GM21360 (cell line): ENCODE results near the gene FAM236D.
"Not testable (repeated sequence)": the region's sequence is repeated elsewhere in the genome, so short reads cannot be mapped to it uniquely, and the experiment has no call there.

Source experiments
- ATAC-seq: cut with Tn5 transposase; IDR thresholded peaks from one replicate; pipeline ENCODE4 v1.9.1; 2021; ENCODE audit warnings: mild to moderate bottlenecking, moderate library complexity; ENCODE audit not compliant: unreplicated experiment

The FAM236D gene

GRCh38 chrX:72808110-72808509, at the start of gene FAM236D:
FAM236D (minus strand) TSS chrX:72808210; CDS start chrX:72808110, 100 bp downstream.
- ATAC-seq = not testable (repeated sequence)

GRCh38 chrX:72837532-72837931, 29.5 kb upstream of the FAM236D start:
- not testable (repeated sequence) for ATAC-seq

- ATAC-seq = not testable (repeated sequence)
Measured at GRCh38 chrX:72830701-72831100, 22.7 kb upstream of the FAM236D start.

- ATAC-seq = not testable (repeated sequence)
Measured at GRCh38 chrX:72790390-72790789, 17.6 kb downstream of the FAM236D start.

GRCh38 chrX:72788142-72788541, 19.9 kb downstream of the FAM236D start:
- not testable (repeated sequence) for ATAC-seq

GRCh38 chrX:72783964-72784363, 24.0 kb downstream of the FAM236D start:
- ATAC-seq = not testable (repeated sequence)

GRCh38 chrX:72783365-72783936, 24.6 kb downstream of the FAM236D start:
- ATAC-seq = not testable (repeated sequence)

GRCh38 chrX:72782560-72782959, 25.4 kb downstream of the FAM236D start, which contains the start of gene FAM236B:
FAM236B (minus strand) TSS chrX:72782660; CDS start chrX:72782560, 100 bp downstream.
- not testable (repeated sequence) for ATAC-seq

GRCh38 chrX:72778146-72778545, 29.9 kb downstream of the FAM236D start:
- not testable (repeated sequence) for ATAC-seq

GRCh38 chrX:72777467-72777790, 30.6 kb downstream of the FAM236D start:
- ATAC-seq = peak; percentile 64

- ATAC-seq = peak; percentile 84
Measured at GRCh38 chrX:72776653-72777466, 31.1 kb downstream of the FAM236D start, which contains the start of gene DMRTC1B. DMRTC1B (plus strand) TSS chrX:72776890; CDS start chrX:72845136, 68,246 bp downstream.

GRCh38 chrX:72760454-72760853, 47.6 kb downstream of the FAM236D start:
- not testable (repeated sequence) for ATAC-seq
